C4-2B (cell line): ENCODE results near the gene MEIOC.
"Not testable (repeated sequence)": the region's sequence is repeated elsewhere in the genome, so short reads cannot be mapped to it uniquely, and the experiment has no call there.

Source experiments
- H3K27ac ChIP-seq: fragments of 450-650 bp; 2 replicates; pipeline ENCODE4 v1.5.1; 2017
- ZFX ChIP-seq: fragments of 450-650 bp; IDR thresholded peaks from 2 replicates; pipeline ENCODE4 v1.6.1; 2017
- TF ChIP-seq, protein P1 (sequence below): fragments of 450-650 bp; conservative IDR thresholded peaks from 2 replicates; pipeline ENCODE4 v1.5.1; 2017; ENCODE audit warnings: mild to moderate bottlenecking

The MEIOC gene

DNA sequence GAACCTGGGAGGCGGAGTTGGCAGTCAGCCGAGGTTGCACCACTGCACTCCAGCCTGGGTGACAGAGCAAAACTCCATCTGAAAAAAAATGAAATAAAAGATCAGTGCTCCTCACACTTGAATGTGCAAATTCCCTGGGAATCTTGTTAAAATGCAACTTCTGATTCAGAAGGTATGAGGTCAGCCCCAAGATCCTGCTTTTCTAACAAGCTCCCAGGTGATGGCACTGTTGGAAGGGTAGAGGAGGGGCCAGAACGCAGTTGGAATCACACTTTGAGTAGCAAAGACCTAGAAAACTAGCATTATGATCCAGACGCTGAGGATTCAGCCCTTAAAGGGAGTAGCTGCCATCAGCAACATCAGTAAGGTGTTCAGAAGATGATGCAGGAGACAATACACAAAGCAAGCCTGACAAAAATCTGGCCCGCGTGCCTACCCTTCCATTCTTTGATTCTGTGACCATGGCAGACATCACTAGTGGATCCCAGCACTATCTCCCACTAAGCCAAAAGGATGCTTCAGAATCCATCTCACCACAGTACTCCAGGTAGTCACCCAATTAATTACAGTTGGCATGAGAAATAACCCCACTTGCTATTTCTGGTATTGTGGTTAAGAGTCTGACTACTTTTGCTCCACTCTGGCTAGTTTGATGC is 33.1 kb upstream of the MEIOC start:
- TF ChIP-seq ZFX, result no peak
- TF ChIP-seq, protein P1, sequence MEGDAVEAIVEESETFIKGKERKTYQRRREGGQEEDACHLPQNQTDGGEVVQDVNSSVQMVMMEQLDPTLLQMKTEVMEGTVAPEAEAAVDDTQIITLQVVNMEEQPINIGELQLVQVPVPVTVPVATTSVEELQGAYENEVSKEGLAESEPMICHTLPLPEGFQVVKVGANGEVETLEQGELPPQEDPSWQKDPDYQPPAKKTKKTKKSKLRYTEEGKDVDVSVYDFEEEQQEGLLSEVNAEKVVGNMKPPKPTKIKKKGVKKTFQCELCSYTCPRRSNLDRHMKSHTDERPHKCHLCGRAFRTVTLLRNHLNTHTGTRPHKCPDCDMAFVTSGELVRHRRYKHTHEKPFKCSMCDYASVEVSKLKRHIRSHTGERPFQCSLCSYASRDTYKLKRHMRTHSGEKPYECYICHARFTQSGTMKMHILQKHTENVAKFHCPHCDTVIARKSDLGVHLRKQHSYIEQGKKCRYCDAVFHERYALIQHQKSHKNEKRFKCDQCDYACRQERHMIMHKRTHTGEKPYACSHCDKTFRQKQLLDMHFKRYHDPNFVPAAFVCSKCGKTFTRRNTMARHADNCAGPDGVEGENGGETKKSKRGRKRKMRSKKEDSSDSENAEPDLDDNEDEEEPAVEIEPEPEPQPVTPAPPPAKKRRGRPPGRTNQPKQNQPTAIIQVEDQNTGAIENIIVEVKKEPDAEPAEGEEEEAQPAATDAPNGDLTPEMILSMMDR, result peak; percentile 25
- H3K27ac ChIP-seq, result no peak overlapping the region

DNA sequence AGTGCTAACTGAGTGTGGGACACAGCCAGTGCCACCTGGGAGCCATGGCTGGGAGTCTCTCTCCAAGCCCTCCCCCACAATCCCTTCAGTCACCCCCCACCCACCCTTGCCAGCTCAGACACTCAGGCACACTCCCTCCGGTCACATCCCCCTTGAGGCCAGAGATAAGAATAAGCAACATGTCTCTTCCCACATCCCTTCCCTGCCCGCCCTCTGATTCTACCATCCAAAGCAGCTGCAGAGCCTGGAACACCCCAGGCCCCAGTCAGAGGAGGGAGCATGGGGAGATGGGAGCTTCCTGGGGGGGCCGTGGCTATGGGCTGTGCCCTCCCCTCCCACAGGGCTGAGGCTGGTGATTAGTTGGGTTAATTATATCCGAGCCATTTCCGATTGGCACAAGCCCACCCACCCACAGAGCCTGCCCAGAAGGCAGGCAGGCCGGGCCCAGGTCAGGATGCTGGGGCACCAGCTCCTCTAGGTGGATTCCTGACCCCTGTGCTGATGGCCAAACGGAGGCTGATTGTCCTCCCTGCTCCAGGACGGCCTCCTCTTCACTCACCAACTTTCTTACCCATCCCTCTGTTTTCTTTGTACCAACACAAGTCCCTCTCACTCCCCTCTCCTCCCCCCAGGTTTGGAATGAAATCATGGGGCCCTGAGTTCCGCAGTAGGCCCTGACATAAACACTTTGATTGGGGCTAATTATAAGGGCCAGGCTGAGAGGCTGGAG is 28.6 kb upstream of the MEIOC start:
- no peak overlapping the region for H3K27ac ChIP-seq
- TF ChIP-seq ZFX, result no peak
- TF ChIP-seq, protein P1, result no peak

DNA sequence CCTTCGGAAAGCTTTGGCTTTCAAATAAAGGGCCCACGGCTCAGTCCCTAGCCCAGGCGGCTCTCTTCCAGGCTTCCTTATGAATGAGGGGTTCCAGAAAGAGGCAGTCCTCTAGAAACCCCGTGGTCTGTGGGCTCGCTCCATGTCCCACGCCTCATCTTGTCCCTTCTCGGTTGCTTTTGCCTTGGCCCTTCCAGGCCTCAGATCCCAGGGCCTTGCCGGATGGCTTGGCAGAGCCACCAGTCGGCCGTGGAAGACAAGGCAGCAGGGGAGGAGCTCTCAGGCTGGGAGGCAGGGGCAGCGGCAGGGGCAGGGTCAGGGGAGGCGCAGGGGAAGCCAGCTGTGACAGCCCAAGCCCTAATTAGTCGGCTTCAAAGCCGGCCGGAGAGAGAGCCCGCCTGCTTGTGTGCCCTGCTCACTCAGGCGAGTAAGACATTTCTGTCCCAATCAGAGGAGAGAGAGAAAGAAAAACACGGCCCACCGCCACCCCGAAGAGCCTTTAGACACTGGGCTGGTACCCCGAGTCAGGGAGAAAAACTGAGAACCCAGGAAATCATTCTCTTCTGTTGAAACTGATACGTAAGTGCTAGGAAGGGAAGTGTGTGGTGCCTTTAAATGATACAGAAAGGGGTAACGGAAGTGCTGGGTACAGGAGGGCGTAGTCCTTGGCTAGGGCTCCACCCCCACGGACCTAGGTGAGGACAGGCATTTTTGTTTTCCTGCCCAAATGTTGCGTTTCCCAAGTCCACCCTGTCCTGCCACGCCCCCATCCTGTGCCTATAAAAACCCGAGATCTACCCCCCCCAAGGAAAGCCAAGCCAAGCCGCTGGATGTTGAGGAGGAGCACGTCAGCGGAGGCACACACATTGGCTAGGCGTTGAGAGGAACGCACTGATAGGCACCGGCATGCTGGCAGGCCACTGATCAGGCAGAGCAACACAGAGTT is 27.8 kb upstream of the MEIOC start:
- TF ChIP-seq ZFX, result no peak
- TF ChIP-seq, protein P1, result no peak
- no peak overlapping the region for H3K27ac ChIP-seq

DNA sequence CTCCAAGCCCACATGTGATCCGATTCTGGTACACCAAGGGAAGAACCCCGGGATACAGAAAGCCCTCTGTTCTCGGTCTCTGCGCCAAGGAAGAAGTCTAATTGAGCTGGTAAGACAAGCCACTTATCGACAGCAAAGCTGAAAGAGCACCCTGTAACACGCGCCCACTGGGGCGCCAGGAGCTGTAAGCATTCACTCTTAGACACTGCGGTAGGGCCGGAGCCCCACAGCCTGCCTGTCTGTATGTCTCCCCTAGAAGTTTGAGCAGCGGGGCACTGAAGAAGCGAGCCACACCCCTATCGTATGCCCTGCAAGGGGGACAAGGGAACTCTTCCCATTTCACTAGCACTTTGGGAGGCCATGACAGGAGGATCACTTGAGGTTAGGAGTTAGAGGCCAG is 27.0 kb upstream of the MEIOC start:
- TF ChIP-seq, protein P1, result no peak
- TF ChIP-seq ZFX, result no peak
- no peak overlapping the region for H3K27ac ChIP-seq

DNA sequence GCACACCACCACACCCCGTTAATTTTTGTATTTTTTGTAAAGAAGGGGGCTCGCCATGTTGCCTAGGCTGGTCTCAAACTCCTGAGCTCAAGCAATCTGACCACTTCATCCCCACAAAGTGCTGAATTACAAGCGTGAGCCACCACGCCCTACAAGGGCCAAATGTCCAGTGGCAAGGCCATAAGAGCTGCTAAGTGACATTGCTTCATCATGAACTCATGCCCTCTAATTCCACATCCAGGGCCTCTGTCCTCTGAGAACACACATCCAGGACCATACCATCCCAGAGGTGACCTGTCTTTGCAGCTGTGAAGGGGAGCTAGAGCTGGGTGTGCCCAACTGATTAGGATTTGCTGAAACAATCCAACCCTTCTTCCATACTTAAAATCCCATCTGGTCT is 25.6 kb upstream of the MEIOC start:
- TF ChIP-seq, protein P1, result no peak
- no peak for TF ChIP-seq ZFX
- no peak overlapping the region for H3K27ac ChIP-seq

DNA sequence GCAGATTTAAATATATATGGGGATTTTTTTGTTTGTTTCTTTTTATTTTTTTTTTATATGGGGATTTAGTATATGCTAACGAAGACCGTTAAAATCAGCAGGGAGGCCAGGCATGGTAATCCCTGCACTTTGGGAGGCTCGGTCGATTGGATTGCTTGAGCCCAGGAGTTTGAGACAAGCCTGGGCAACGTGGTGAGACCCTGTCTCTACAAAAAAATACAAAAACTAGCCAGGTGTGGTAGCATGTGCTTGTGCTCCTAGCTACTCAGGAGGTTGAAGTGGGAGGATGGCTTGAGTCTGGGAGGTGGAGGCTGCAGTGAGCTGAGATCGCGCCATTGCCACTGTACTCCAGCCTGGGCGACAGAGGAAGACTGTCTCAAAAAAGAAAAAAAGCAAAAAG is 22.3 kb upstream of the MEIOC start:
- H3K27ac ChIP-seq, result no peak overlapping the region
- TF ChIP-seq, protein P1, result no peak
- TF ChIP-seq ZFX, result no peak

DNA sequence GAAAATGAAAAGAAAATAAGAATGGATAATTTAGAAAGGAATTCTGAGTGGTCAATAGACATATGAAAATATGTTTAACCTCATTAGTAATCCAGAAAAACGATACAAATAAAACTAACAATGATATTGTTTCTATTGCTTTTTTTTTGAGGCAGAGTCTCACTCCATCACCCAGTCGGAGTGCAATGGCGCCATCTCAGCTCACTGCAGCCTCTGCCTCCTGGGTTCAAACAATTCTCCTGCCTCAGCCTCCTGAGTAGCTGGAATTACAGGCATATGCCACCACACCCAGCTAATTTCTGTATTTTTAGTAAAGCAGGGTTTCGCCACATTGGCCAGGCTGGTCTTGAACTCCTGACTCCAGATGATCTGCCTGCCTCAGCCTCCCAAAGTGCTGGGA is 21.9 kb upstream of the MEIOC start:
- H3K27ac ChIP-seq, result not testable (repeated sequence)
